GM10248 (cell line): ENCODE measurements around the gene CACNA1C.

Experiments
- CTCF ChIA-PET: fragments of 300-600 bp; sonication (Branson Sonifier 250); formaldehyde crosslinking; extraction: SDS; loops from one replicate; lab custom pipeline; 2021; ENCODE audit warnings: antibody characterized with exemption; lab: Yijun Ruan, JAX
- POLR2A ChIA-PET: fragments of 350-650 bp; sonication (Branson Sonifier 250); formaldehyde crosslinking; extraction: SDS; loops from one replicate; lab custom pipeline; 2020; ENCODE audit warnings: antibody characterized with exemption; lab: Yijun Ruan, JAX
- DNase-seq: peaks from one replicate; pipeline ENCODE4 v3.0.0; 2012; ENCODE audit errors: extremely low spot score
- TF ChIP-seq, protein P1 (sequence below): IDR thresholded peaks from 2 replicates; pipeline ENCODE4 v1.5.1; 2012; ENCODE audit warnings: mild to moderate bottlenecking, low read depth; ENCODE audit errors: extremely low read depth, missing control alignments, control extremely low read depth

The CACNA1C gene

DNA sequence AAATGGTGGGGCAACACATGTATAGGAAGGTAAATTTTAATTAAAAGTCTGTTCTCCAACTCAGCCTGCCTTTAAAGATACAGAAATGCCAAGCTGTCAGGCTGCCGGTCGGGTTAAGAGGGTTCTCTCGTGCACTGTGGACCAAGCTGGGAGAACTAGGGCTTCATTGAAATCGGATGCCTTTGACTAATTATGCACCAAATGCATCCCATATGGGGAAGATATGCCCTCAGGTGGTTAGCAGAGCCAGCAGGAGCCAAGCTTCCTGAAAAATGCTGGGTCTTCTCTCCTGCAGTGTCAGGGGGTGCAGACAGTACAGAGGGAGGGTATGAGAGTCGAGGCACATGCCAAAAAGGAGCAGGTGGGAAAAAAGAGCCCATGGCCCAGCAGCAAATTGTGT lies 236.1 kb downstream of the CACNA1C start:
- TF ChIP-seq, protein P1, sequence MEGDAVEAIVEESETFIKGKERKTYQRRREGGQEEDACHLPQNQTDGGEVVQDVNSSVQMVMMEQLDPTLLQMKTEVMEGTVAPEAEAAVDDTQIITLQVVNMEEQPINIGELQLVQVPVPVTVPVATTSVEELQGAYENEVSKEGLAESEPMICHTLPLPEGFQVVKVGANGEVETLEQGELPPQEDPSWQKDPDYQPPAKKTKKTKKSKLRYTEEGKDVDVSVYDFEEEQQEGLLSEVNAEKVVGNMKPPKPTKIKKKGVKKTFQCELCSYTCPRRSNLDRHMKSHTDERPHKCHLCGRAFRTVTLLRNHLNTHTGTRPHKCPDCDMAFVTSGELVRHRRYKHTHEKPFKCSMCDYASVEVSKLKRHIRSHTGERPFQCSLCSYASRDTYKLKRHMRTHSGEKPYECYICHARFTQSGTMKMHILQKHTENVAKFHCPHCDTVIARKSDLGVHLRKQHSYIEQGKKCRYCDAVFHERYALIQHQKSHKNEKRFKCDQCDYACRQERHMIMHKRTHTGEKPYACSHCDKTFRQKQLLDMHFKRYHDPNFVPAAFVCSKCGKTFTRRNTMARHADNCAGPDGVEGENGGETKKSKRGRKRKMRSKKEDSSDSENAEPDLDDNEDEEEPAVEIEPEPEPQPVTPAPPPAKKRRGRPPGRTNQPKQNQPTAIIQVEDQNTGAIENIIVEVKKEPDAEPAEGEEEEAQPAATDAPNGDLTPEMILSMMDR = no peak
- ChIA-PET POLR2A (no interaction called here), CTCF (no interaction called here)
- DNase-seq = no peak

DNA sequence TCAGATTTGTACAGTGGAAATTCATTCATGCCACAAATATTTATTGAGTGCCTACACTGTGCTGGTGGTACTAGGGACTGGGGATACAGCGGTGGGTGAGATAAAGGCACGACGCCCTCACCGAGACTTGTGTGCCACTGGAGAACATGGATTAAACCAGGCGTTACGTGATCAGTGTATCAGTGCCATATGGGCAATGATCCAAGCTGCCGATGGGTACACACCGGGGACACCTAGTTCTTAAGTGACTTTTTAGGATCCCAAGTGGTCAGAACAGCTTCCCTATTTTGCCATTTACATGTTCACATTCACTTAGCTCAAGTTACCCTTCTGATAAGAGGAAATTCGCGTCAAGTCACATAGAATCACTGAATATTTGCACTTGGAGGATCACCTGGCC lies 236.7 kb downstream of the CACNA1C start:
- POLR2A ChIA-PET = no interaction called here
- CTCF ChIA-PET = interaction anchor here (1.4 kb wide), 1 partner anchor 19 kb away, joined by 3 read pairs; no protein-coding TSS in a partner anchor
- no peak for DNase-seq
- TF ChIP-seq, protein P1 = no peak

DNA sequence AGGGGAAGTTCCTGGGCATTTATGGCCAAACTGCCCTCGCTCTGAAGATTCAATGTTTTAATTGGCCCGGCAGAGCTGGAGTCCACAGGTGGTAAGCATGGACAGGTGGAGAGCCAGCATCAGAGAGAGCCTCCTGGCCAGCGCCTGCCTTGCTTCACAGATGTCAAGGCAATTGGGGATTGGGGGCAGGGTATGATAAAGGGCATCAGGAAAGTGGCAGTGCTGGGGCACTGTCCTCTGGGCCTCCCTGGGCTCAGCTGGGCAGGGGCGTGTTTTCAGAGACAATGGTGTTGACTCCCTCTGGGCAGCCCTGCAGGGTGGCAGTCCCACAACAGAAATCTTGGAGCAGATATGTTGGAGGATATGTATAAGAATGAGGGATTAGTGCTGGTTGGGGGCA lies 237.3 kb downstream of the CACNA1C start:
- TF ChIP-seq, protein P1 = no peak
- CTCF ChIA-PET = interaction anchor here (1.4 to 2.5 kb wide), 3 partner anchors 8 to 20 kb away, joined by 3 to 24 read pairs (median 16); no protein-coding TSS in a partner anchor
- DNase-seq = no peak
- POLR2A ChIA-PET = no interaction called here

DNA sequence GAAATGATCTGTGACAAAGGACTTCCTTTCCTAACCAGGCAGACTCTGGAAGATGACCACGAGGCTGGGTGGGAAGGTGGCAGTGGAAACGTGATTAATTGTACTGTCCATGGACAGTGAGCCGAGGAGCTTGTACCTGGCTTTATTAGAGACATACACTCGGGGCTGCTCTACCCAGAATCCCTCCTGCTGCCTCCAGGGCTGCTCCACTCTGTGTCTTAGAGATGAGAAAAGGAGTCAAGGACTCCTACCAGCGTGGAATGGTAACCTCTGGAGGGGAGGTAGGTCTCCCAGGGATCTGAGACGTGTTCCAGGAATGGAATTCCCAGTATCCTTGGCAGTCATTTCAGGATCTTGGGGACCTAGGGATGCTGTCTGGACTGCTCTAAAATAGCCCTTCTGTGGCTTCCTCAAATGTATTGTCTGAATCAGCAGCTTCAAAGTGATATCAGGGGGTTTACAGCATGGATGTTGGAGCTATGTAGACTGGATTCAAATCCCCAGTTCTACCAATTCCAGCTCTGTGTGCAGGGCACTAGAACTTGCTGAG lies 237.8 kb downstream of the CACNA1C start:
- TF ChIP-seq, protein P1 = no peak
- ChIA-PET CTCF (interaction anchor here (0.7 to 2.5 kb wide), 11 partner anchors 9 to 310 kb away, joined by 3 to 24 read pairs (median 3); no protein-coding TSS in a partner anchor), POLR2A (no interaction called here)
- no peak for DNase-seq

DNA sequence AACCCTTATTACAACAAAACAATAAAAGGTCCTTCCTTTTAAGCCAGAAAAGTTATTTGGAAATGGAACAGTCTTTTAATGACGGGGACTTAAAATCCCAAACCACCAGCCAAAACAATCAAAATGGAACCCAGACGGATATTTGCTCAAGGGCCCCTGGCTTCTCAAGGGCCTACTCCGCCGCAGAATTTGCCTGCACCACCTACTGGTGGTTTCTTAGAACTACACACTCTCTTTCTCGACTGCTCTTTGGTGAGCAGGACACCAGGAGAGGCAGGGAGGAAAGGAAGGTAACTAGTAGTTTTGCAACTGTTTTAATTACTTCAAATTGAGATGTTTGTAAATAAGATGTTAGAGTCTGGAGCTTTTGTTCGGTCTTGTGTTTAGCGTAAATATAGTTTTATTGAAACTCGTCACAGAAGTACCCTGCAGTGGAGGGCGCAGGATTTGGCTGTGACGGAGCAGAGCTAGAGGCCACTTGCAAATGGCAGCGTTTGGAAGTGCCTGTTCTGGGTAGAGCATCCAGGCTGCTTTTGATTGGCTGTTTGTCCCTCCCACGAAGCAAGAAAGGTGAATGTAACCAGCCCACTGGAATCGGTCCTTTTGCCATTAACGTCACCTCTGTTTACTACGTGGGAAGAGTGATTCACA lies 238.5 kb downstream of the CACNA1C start:
- CTCF ChIA-PET = interaction anchor here (0.6 to 2.5 kb wide), 14 partner anchors 9 to 311 kb away, joined by 3 to 24 read pairs (median 3); no protein-coding TSS in a partner anchor
- peak; percentile 77 for DNase-seq
- POLR2A ChIA-PET = no interaction called here
- TF ChIP-seq, protein P1 = peak; percentile 65

DNA sequence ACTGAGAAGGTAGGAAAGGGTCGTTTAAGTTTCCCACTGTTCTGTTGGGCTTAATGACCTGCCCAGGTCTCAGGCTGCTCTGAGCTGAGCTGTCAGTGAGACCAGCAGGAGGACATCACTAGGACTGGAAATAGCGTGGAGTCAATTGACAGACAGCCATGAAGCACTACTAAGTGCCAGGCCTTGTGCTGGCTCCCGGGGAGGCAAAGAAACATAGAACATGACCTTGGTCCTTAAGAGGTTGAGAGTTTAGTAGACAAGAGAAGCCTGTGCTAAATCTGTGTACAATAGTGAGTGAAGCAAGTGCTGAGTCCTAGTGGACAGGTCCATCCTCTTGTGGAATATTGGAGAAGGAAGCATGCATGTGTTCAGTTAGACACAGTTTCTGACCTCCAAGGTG lies 239.2 kb downstream of the CACNA1C start:
- POLR2A ChIA-PET = no interaction called here

More for the DNA sequence above, 239.2 kb downstream of the CACNA1C start:
- TF ChIP-seq, protein P1 = no peak
- CTCF ChIA-PET = interaction anchor here (0.6 to 2.5 kb wide), 11 partner anchors 8 to 312 kb away, joined by 3 to 24 read pairs (median 3); no protein-coding TSS in a partner anchor
- no peak for DNase-seq
